Midbrain (tissue), 1 donor: ENCODE results near the gene NIT2.
"Not testable (repeated sequence)": the region's sequence is repeated elsewhere in the genome, so short reads cannot be mapped to it uniquely, and the experiment has no call there.

Experiments
- DNase-seq: peaks from one replicate; lab custom pipeline; 2025; lab: John Stamatoyannopoulos, UW

NIT2 gene

DNA sequence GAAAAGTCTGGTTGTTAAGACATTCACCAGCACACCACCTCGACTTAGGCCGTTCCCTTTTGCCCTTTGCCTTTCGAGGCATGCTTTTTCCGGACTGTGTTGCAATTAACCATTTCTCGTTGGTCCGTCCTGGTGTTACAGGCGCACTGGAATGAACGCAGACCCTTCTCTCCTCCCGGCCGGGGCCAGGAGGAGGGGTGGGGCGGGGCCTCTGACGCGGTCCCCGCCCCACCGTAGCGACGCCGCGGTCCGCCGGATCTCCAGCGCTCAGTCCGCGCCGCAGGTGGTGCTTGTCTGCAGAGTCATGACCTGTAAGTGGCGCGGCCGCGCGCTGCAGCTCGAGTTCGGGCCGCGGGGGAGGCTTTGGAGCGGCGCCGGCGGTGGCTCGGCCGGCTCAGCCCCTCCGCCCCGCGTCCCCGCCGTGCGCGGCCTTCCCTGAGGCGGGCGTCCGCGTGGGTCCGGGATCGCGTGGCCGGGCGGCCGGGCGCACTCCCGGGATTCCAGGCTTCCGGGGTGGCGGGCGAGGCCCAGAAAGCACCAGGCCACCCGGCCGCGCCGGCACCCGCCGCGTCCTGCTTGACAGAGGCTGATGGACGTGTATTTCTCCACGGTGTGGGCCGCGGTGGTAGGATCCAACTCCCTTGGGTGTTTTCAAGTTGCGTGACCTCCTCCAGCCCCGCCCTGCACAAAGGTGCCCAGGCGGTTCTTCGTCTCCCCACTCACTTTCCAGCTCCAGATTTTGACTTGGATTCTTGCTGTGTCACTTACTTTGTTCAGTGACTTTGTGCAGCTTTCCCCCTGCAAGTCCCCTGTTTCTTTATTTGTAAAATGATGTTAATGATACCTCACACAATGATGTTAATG is at the start of gene NIT2:
Gene NIT2, plus strand, starts transcription at position 270 of the 864 bp plus-strand sequence. Its CDS starts 35 bp downstream, at position 305.
- DNase-seq: peak; percentile 73

DNA sequence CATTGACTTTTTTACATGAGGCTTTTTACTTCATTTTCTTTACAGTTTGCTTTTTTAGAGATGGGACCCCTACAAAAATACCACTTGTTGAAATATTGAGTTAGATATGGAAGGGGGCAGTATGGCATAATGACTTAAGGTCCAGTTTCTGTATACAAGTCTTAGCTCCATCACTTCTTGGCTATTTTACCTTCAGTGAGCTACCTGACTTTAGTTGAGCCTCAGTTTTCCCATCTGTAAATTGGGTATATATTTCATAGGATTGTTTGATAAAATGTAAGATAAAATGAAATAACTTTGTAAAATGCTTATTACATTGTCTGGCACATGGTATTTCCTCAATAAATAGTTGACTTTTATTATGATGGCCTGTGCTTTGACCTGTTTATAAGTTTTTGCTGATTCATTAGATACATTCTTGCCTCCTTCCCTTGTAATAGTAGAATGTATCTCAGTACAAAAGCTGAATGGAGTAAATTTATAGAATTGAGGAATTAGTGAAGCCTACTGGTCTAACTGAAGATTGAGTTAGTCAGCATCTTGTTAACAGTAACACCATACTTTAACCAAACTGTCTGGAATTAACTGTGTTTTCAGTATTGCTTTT is 46.2 kb upstream of the NIT2 start:
- no peak for DNase-seq

DNA sequence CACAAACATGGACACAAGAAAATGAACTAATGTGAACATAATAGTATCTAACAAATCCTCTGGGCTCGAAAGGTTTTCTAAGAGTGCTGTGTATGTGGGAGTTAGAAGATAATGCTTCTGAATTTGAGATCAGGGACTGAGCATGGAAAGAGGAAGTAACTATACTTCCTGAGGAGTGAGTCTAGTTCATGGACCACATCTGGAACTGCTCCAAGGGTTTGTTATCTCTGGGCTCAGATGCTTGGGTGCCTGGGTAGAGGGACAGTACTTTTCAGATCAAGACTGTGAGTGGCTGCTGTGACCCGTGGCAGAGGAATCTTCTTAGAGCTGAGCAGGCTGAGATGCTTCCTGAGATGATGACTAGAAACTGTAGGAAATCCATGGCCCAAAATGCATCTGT is 45.2 kb upstream of the NIT2 start:
- no peak for DNase-seq

DNA sequence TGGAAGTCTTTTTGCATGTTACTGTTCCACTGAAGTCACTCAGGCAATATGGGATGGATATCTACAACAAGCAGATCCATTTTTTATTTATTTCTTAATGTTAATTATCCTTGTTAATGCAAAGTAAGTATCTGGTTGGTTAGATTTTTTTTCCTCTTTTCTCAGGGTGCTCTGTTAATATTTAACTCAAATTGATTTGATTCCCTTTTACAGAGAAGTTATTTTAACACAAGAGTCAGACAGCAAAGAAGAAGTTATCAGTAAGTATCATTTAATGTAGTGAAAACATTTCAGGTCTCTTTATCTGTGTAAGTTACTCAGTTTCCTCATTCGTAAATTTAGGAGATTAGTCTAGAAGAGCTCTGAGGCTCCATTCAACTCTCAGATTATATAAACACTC is 39.5 kb upstream of the NIT2 start:
- DNase-seq: no peak

DNA sequence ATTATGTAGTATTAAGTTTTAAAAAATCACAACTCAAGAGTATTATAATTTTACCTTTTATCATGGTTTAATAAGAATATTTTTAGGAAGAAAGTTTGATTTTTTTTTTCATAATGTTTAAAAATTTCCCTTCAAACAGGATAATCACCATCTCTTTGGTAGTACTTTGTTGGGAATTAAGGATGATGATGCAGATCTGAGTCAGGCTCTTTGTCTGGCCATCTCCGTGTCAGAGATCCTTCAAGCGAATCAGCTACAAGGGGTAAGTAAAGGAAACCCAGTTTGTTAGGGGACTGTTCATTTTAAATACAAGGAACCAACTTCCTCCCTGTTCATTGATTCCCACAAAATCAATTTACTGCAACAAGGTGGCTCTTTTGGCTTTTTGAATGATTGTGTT is 36.8 kb upstream of the NIT2 start:
- DNase-seq: no peak

- DNase-seq: no peak
Observed at GRCh38 chr3:100299016-100299415, 35.5 kb upstream of the NIT2 start.

DNA sequence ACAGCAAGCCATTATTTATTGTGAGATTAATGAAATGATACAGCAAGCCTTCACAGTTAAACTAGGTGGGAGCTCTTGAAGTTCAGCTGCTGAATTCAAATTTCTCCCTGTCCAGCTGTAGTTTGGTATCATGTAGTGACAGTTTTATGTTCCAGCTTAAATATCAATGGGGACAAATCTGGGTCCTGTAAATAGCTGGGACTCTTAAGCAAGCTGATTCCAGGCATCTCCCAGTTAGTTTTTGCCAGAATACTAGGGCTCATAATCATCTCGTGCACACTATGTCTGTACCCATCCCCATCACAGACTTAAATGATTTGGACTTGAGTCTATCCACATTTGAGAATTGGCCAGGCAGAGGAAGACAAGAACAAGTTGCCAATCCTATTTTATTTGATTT is 27.9 kb upstream of the NIT2 start:
- no peak for DNase-seq

DNA sequence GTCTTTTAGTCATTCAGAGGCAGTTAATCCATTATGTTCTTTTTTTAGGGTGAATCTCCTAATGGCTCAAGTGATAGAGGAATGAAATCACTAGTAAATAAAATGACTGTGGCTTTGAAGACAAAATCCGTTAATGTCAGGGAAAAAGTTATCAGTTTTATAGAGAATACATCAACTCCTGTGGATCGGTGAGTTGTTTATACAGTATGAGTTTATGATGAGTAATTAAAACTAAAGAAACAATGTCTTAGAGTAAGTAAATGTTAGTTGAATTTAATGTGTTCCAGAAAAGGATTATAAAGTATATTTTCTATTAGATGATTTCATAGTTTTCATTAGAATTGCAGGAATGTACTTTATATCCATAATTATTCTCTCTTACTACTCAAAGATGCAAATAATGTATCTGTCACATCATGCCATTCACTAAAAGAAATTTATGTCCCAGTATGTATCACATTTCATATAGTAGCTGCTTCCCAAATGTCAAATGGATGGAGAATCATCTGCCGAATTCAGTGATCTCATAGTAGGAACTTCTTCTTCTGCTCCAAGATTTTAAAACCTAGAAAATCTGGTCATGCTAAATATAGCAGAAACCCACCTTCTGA is 24.1 kb upstream of the NIT2 start:
- no peak for DNase-seq

DNA sequence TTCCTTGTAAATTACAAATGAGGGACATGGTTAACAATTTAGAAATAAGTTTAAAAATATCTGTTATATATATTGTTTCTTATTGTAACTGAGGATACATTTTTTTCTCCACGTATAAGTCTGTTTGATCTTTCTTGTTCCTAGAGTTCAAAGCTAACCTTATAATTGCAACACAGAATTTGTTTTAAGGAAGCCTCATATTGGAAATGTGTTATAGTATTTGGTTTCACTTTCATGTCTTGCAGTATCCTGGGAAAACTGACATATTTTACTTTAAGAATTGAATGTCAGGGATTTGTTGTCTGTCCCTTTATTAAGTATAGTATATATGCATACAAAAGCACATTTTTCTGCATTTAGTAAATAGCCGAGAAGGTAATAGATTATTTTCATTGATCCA is 23.5 kb upstream of the NIT2 start:
- no peak for DNase-seq

DNA sequence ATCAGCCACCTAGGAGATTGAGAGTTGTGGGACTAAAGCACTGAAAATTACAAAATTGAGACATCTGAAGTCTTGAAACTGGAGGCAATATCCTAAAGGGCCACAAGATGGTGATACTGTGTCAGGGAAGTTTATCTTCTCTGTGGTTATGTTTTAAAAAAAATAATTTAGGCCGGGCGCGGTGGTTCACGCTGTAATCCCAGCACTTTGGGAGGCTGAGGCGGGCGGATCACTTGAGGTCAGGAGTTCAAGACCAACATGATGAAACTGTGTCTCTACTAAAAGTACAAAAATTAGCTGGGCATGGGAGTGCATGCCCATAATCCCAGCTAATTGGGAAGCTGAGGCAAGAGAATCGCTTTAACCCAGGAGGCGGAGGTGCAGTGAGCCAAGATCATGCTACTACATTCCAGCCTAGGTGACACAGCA is 17.9 kb upstream of the NIT2 start:
- DNase-seq: peak; percentile 34

DNA sequence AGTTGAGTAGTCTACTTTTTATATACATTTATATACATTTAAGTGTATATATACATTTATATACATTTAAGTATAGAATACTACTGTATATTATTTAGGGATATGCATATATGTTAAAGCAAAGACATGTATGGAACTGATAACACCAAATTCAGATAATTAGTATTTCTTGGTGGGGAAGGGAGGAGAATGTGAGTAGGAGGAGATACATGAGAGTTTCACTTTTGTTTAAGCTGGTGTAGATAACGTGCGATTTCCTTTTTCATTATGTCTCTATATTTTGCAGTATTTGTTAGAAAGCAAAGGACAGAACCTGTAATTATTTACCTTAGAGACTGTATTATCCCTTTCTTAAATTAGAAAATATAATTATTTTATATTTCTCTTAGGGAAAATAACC is 16.6 kb upstream of the NIT2 start:
- no peak for DNase-seq

GRCh38 chr3:100319951-100320350 is 14.6 kb upstream of the NIT2 start:
- DNase-seq: no peak

- no peak for DNase-seq
Observed at GRCh38 chr3:100324044-100324443, 10.5 kb upstream of the NIT2 start.

GRCh38 chr3:100325827-100326226 is 8.7 kb upstream of the NIT2 start:
- DNase-seq: no peak

- not testable (repeated sequence) for DNase-seq
Observed at GRCh38 chr3:100327377-100327776, 7.2 kb upstream of the NIT2 start.

DNA sequence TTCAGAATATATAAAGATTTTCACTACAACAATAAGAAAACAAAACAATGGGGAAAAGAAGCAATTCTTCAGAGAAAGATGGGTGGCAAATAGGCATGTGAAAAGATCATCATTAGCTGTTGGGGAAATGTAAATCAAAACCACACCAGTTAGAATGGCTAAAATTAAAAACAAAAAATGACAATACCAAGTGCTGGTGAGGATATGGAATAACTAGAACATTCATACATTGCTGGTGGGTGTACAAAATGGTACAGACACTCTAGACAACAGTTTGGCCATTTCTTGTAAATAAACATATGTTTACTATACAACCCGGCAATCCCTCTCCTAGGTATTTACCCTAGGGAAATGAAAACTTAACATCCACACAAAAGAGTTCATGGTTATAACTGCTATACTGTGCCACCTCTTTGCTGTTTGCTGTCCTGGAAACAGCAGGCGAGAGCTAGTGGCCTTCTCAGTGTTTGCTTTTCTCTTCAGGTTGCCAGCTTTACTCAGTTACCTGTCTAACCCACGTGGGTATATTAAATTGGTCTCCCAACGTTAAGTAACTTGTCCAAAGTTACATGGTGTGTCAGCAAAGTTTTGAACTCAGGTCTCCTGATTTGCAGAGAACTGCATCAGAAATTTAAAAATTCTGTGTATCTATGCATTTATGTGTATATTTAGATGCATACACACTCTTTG is 4.6 kb upstream of the NIT2 start:
- DNase-seq: no peak

DNA sequence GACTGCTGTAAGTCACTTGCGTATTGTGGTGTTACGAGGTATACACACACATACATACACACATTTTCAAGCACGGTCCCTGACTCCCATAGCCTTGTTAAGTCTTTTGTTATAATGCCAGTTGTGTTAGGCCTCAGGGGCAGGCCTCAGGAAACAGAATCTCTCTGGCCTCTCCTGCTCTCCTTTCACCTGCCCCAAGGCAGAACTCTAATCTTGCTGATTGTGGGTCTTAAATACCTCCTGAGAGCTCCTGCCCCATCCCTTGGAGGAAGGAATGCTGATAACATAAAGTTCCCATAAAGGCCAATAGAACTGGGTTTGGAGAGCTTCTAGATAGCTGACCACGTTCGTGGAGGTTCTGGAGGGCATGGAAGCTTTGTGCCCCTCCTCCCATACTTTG is 3.9 kb upstream of the NIT2 start:
- DNase-seq: no peak

DNA sequence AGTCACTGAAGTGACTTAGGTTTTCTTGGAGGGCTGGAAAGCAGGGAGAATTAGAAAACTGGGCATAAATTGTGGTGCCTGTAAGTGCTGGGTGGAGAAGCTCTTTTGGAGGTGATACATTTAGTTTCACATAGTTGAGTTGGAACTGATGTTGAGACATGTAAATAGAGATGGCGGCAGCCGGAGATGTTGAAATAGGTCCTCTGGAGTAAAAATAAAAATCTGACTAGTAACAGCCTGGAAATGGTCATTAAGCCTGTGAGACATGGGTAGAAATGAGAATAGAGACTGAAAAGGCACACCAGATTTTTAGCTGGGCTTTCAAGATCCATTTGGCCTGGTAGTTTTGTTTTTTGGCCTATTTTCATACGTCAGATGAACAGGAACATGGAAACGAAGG is 2.9 kb upstream of the NIT2 start:
- no peak for DNase-seq

- DNase-seq: no peak
Observed at GRCh38 chr3:100333051-100333450, 1.5 kb upstream of the NIT2 start.

GRCh38 chr3:100333970-100334487 is 528 bp upstream of the NIT2 start:
- no peak for DNase-seq

GRCh38 chr3:100335434-100335833 is 877 bp downstream of the NIT2 start:
- DNase-seq: no peak

DNA sequence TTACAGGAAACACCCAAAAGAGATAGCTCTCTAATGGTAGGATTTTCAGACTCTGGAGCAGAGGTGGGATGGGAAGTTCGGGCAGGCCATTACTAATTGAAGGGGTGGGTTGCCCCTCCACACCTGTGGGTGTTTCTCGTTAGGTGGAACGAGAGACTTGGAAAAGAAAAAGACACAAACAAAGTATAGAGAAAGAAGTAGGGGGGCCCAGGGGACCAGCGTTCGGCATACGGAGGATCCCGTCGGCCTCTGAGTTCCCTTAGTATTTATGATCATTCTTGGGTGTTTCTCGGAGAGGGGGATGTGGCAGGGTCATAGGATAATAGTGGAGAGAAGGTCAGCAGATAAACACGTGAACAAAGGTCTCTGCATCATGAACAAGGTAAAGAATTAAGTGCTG is 1.7 kb downstream of the NIT2 start:
- DNase-seq: not testable (repeated sequence)
